A172 (cell line): ENCODE measurements around the gene TSTD2. TPM values are rescaled to one million over a fixed set of nuclear protein-coding genes. Genes with fewer than 3 reads are reported as not detected.

Experiments
- DNase-seq: peaks from one replicate; pipeline ENCODE4 v3.0.0-alpha.2; 2015; ENCODE audit warnings: low spot score
- total RNA-seq: library from RNA; depleted of rRNA; stranded (reverse); fragments of >200 nt; shearing (Covaris generic); gene quantifications from 2 replicates; pipeline ENCODE4 v1.2.3, GENCODE V29; 2014; rRNA removed

TSTD2 gene
- 19.7 and 20.9 TPM in 2 replicates for total RNA-seq

- peak; percentile 99 for DNase-seq
These were observed at the start of gene TSTD2, which contains the start of gene NCBP1 for GRCh38 chr9:97632985-97633858. TSS of gene TSTD2 (minus strand) at chr9:97633368. CDS start at chr9:97627562, 5,806 bp downstream. TSS of gene NCBP1 (plus strand) at chr9:97633821. CDS start at chr9:97633882, 61 bp downstream.

- no peak for DNase-seq
These were observed 49.1 kb upstream of the TSTD2 start for GRCh38 chr9:97682242-97682641.

- DNase-seq = no peak
These were observed 42.5 kb upstream of the TSTD2 start for GRCh38 chr9:97675655-97676054.

- DNase-seq = no peak
These were observed 40.8 kb upstream of the TSTD2 start for GRCh38 chr9:97673922-97674321.

- DNase-seq = no peak
These were observed 39.2 kb upstream of the TSTD2 start for GRCh38 chr9:97672403-97672802.

GRCh38 chr9:97670586-97670985, 37.4 kb upstream of the TSTD2 start:
- no peak for DNase-seq

GRCh38 chr9:97668485-97668884, 35.3 kb upstream of the TSTD2 start:
- no peak for DNase-seq

- DNase-seq = no peak
These were observed 33.9 kb upstream of the TSTD2 start for GRCh38 chr9:97666907-97667686.

GRCh38 chr9:97665742-97666141, 32.6 kb upstream of the TSTD2 start:
- no peak for DNase-seq

- DNase-seq = no peak
These were observed 27.7 kb upstream of the TSTD2 start for GRCh38 chr9:97660847-97661246.

- no peak for DNase-seq
These were observed 27.2 kb upstream of the TSTD2 start for GRCh38 chr9:97660340-97660739.

- no peak for DNase-seq
These were observed 26.6 kb upstream of the TSTD2 start for GRCh38 chr9:97659771-97660170.

GRCh38 chr9:97658707-97659106, 25.5 kb upstream of the TSTD2 start:
- DNase-seq = no peak

- DNase-seq = no peak
These were observed 18.5 kb upstream of the TSTD2 start for GRCh38 chr9:97651646-97652045.

GRCh38 chr9:97647996-97648395, 14.8 kb upstream of the TSTD2 start:
- no peak for DNase-seq

GRCh38 chr9:97645720-97646119, 12.6 kb upstream of the TSTD2 start:
- DNase-seq = no peak

- no peak for DNase-seq
These were observed 7.2 kb upstream of the TSTD2 start for GRCh38 chr9:97640325-97640724.

- DNase-seq = no peak
These were observed 5.5 kb upstream of the TSTD2 start for GRCh38 chr9:97638666-97639065.

- no peak for DNase-seq
These were observed 3.7 kb upstream of the TSTD2 start for GRCh38 chr9:97636903-97637302.

GRCh38 chr9:97635026-97635425, 1.9 kb upstream of the TSTD2 start:
- no peak for DNase-seq

GRCh38 chr9:97633859-97634490, 807 bp upstream of the TSTD2 start:
- peak; percentile 13 for DNase-seq
